Epithelial cell of esophagus (primary cell): ENCODE measurements around the gene ARF1.

Experiments
- DNase-seq: peaks from one replicate; pipeline ENCODE4 v3.0.0; 2010; ENCODE audit warnings: low read depth
- H3K4me3 ChIP-seq: 2 replicates; pipeline ENCODE4 v1.5.1; 2011; ENCODE audit warnings: mild to moderate bottlenecking, low read length, control low read depth
- TF ChIP-seq, protein P1 (sequence below): IDR thresholded peaks from 2 replicates; pipeline ENCODE4 v1.5.1; 2011; ENCODE audit warnings: low read depth, mild to moderate bottlenecking, low read length, control low read depth, inconsistent platforms; ENCODE audit not compliant: insufficient read depth; ENCODE audit errors: missing control alignments

ARF1 gene

DNA sequence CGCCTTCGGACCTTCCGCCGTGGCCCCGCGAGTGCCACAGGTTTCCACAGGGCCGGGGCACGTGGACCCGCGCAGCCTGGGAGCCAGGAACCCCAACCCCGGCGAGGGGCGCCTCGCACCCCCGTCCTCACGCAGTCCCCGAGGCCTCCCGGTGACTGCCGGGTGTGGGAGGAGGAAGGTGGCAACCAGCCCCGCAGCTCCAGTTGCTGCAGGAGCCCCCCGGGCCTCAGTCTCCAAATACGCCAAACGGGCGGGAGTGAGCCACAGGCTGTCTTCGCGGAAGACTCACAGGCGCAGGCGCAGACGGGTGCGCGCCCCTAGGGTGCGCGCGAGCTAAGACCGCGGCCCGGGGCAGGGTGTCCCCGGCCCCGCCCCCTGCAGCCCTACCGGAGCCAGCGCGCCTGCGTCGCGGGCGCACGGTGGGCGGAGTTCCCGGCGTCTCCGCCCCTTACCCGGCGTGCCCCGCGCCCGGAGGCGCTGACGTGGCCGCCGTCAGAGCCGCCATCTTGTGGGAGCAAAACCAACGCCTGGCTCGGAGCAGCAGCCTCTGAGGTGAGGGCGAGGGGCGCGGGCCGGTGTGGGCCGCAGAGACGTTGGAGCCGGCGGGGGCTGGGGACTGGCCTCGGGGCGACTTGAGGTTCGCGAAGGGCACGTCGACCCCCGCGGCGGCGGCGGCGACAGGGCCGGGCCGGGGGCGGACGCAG is at the start of gene ARF1:
TSS of gene ARF1 (plus strand) at position 495 of the 704 bp plus-strand sequence. CDS start 14,407 bp downstream, outside the sequence.
- DNase-seq = peak; percentile 94
- TF ChIP-seq, protein P1, sequence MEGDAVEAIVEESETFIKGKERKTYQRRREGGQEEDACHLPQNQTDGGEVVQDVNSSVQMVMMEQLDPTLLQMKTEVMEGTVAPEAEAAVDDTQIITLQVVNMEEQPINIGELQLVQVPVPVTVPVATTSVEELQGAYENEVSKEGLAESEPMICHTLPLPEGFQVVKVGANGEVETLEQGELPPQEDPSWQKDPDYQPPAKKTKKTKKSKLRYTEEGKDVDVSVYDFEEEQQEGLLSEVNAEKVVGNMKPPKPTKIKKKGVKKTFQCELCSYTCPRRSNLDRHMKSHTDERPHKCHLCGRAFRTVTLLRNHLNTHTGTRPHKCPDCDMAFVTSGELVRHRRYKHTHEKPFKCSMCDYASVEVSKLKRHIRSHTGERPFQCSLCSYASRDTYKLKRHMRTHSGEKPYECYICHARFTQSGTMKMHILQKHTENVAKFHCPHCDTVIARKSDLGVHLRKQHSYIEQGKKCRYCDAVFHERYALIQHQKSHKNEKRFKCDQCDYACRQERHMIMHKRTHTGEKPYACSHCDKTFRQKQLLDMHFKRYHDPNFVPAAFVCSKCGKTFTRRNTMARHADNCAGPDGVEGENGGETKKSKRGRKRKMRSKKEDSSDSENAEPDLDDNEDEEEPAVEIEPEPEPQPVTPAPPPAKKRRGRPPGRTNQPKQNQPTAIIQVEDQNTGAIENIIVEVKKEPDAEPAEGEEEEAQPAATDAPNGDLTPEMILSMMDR = no peak
- H3K4me3 ChIP-seq = peak within 1 kb of the TSS; percentile 95

DNA sequence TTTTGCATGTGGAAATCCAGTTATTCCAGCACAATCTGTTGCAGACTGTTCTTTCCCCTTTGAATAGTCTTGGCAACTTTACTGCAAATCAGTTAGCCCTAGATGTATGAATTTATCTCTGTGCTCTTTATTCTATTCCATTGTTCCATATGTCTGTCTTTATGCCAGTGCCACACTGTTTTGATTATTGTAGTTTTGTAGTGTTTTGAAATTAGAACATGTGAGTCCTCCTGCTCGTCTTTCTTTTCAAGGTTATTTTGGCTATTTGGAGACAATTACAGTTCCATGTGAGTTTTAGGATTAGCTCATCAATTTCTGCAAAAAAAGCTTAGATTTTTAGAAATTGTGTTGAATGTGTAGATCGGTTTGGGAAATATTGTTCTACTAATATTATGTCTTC is 49.1 kb upstream of the ARF1 start:
- no peak overlapping the region for H3K4me3 ChIP-seq
- DNase-seq = no peak
- TF ChIP-seq, protein P1 = no peak

DNA sequence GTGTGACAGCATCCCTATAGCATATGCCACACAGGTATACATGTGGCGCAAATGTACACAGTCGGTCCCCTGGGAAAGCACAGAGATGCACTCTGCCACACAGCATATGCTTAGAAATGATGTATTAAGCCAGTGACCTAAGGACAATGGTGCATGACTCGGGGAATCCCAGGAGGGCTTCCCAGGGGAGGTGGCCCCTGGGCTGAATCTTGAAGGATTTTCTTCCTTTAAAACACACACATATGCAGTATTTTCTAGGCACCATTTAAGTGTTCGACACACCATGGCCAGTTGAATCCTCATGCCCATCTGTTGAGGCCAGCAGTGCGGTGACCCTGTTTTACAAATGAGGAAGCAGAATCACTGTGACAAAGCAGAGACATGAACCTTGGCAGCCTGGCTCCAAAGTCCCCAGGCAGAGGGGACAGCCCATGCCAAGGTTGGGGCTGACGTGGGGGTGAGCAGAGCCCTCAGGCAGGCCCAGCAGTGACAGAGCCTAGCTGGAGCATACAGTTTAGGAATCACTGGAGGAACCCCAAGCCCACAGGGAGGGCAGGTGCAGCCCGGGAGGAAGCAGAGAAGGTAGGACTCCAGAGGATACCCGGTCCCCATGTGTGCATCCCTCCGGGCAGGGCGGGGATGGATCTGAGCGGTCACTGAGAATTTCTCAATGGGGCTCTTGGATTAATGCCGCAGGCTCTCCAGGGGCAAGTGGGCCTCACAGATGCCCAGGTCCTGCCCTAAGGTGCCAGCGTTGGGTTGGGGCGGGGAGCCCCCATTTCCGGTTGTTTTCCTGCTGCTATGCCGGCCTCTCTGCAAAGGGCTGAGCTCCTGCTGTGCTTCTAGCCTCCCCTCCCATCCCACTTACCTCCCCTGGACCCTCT is 47.3 kb upstream of the ARF1 start:
- TF ChIP-seq, protein P1 = no peak
- no peak for DNase-seq
- H3K4me3 ChIP-seq = no peak overlapping the region

DNA sequence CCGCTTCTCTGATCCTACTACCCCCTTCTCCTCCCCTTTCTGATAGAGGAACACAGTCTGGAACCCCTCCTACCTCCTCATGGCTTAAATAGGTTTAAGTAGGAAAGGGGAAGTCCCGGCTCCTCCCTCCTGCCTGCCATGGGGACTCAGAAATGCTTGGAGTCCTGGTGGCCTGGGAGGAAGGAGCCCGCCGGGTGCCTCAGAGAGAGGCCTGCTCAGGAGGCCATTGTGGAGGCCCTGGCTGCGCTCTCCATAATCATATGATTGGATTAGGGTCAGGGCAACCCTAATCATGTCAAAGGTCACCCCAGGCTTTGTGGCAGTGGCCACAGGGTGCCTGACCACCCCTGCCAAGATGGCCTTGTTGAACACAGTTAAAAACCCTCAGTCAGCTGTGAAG is 46.7 kb upstream of the ARF1 start:
- no peak for DNase-seq

DNA sequence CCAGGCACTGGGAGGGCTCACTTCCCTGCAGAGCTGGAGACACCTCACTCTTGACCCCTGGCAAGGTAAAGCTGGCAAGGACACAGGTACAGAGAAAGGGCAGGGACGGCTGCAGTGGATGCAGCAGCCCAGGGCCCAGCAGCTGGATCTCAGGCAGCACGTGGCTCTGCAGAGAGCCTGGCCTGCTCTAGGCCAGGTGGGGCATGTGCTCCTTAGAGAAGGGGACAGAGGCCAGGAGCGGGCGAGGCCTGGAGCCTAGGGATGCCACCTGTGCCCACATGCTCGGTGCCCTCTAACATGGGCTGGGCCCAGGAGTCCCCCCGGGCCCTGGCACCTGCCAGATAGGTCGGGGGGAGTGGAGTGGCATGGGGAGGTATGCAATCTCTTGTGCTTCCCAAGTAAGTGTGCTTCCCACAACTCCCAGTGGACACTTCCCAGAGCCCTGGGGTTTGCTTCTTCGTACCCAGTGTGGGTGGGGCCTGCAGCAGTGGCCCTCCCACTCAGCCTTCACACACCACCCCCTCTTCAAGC is 45.7 kb upstream of the ARF1 start:
- DNase-seq = no peak
- H3K4me3 ChIP-seq = no peak overlapping the region
- TF ChIP-seq, protein P1 = no peak

More for the DNA sequence above, 46.7 kb upstream of the ARF1 start:
- H3K4me3 ChIP-seq = no peak overlapping the region
- TF ChIP-seq, protein P1 = no peak

DNA sequence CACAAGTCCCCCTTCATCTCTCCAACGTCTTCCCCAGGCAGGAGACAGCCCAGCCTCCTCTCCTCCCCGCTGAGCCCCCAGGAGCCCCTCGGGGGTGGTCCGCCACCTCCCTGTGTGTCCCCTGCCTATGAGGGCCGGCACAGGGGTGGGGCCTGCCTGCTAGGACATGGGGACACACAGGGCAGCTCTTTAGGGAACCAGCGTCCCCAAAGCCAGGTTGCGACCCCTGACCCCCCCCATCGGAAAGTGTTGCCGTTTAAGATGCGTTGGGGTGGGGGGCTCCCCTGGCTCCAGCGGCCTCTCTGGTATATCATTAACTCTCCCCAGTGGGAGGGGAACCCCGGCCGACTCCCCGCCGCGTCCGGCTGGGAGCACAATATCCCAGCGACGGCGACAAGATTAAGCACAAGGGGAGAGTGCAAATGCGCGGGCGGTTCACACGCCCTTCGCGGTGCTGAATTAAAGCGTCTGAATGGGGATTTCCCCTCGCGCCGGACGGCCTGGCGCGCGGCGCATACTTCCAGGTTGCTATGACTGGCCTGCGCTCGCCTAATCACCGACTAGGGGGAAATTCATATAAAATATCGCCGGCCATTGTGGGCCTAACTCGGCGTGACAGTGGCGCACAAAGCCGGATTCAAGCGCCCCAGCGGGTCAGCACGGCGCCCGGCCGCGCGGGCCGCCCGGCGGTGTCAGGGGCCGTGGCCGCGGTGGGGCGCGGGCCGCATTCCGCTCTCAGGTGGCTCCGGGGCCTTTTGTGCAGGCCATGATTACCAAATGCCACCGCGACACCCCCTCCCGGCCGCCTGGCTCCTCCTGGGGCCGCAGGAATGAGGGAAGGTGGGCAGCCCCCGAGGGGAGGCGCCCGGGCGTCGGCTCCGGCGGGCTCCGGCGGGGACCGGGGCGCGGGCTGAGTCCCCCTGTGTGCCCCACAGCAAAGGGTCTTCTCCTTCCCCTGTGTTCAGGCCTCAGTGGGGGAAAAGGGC is 44.8 kb upstream of the ARF1 start:
- peak; percentile 66 for DNase-seq
- TF ChIP-seq, protein P1 = no peak
- no peak overlapping the region for H3K4me3 ChIP-seq
